Right kidney (tissue), 1 donor: Measurements from ENCODE around the gene TIA1.

Experiments
- DNase-seq: peaks from one replicate; pipeline ENCODE4 v3.0.0-alpha.2; 2016

Gene TIA1

GRCh38 chr2:70161069-70161534 lies 87.3 kb downstream of the TIA1 start:
- DNase-seq: no peak

- no peak for DNase-seq
These were observed 87.9 kb downstream of the TIA1 start for GRCh38 chr2:70160545-70160944.
